H1 (cell line): ENCODE data around the gene RASGRF1. TPM values are rescaled to one million over a fixed set of nuclear protein-coding genes. Genes with fewer than 3 reads are reported as not detected.

Experiments used
- ATF2 ChIP-seq: IDR thresholded peaks from 2 replicates; pipeline ENCODE4 v1.6.1; 2012; ENCODE audit warnings: low read length, inconsistent platforms
- BRCA1 ChIP-seq: IDR thresholded peaks from 2 replicates; pipeline ENCODE4 v1.6.1; 2012; ENCODE audit warnings: low read depth, low read length, improper control_type of control experiment
- CBX8 ChIP-seq: fragments of 300-800, 300-1000 bp; sonication (generic); IDR thresholded peaks from 2 replicates; pipeline ENCODE4 v1.7.1; 2016; ENCODE audit warnings: low read depth, low read length, borderline replicate concordance
- CTBP2 ChIP-seq: IDR thresholded peaks from 2 replicates; pipeline ENCODE4 v1.7.0; 2011; ENCODE audit warnings: borderline replicate concordance, mild to moderate bottlenecking, moderate library complexity, mixed read lengths, low read length; ENCODE audit not compliant: insufficient read depth, insufficient read length
- E2F6 ChIP-seq: IDR thresholded peaks from 2 replicates; pipeline ENCODE4 v1.6.1; 2012; ENCODE audit warnings: inconsistent platforms
- EGR1 ChIP-seq: IDR thresholded peaks from 2 replicates; pipeline ENCODE4 v1.6.1; 2011; ENCODE audit warnings: low read depth, low read length, borderline replicate concordance
- EP300 ChIP-seq, 2 experiments: IDR thresholded peaks; 1 replicate in 1 of 2; 2 replicates in 1 of 2; pipeline ENCODE4 v1.6.1; 2011 to 2012; ENCODE audit warnings: low read depth in 2 of 2, low read length in 2 of 2, mild to moderate bottlenecking in 2 of 2, borderline replicate concordance in 1 of 2, inconsistent platforms in 1 of 2, moderate library complexity in 1 of 2
- EZH2 ChIP-seq: fragments of 200-600 bp; sonication (generic); IDR thresholded peaks from 2 replicates; pipeline ENCODE4 v1.7.1; 2012; ENCODE audit warnings: low read depth, mild to moderate bottlenecking, moderate library complexity, low read length, inconsistent platforms; ENCODE audit not compliant: severe bottlenecking
- KDM1A ChIP-seq: fragments of 200-600, 300-600 bp; sonication (generic); IDR thresholded peaks from 2 replicates; pipeline ENCODE4 v1.7.1; 2016; ENCODE audit warnings: mild to moderate bottlenecking, low read length, borderline replicate concordance
- MAX ChIP-seq: IDR thresholded peaks from 2 replicates; pipeline ENCODE4 v1.6.1; 2012; ENCODE audit warnings: inconsistent platforms
- NRF1 ChIP-seq: IDR thresholded peaks from 2 replicates; pipeline ENCODE4 v1.6.1; 2011; ENCODE audit warnings: mild to moderate bottlenecking, low read depth, low read length, improper control_type of control experiment
- PHF8 ChIP-seq: fragments of 200-600 bp; sonication (generic); conservative IDR thresholded peaks from 2 replicates; pipeline ENCODE4 v1.7.1; 2012; ENCODE audit warnings: low read depth, mild to moderate bottlenecking, inconsistent platforms, low read length, moderate library complexity
- RNF2 ChIP-seq: fragments of 200-900, 300-1000 bp; sonication (generic); IDR thresholded peaks from 2 replicates; pipeline ENCODE4 v1.7.1; 2016; ENCODE audit warnings: borderline replicate concordance, low read depth, mild to moderate bottlenecking, antibody characterized with exemption, low read length; ENCODE audit not compliant: poor library complexity, severe bottlenecking; ENCODE audit errors: missing control alignments
- SUZ12 ChIP-seq: fragments of 200-600 bp; sonication (generic); IDR thresholded peaks from 2 replicates; pipeline ENCODE4 v1.6.1; 2012; ENCODE audit warnings: mild to moderate bottlenecking, inconsistent platforms, low read length, moderate library complexity, mixed read lengths
- TCF12 ChIP-seq: IDR thresholded peaks from 2 replicates; pipeline ENCODE4 v1.6.1; 2011; ENCODE audit warnings: low read depth, mild to moderate bottlenecking, low read length
- polyA plus RNA-seq, 7 experiments: library from polyadenylated mRNA; depleted of rRNA in 3 of 7; stranded (reverse) in 5 of 7; unstranded in 2 of 7; fragments of >200 nt in 5 of 7; fragments of 200-250 nt in 2 of 7; gene quantifications; 1 replicate in 5 of 7; 2 replicates in 1 of 7; 4 replicates in 1 of 7; pipeline versions ENCODE4 v1.2.1 to v1.2.3, GENCODE V29; 2011 to 2013; ENCODE audit warnings: missing spikeins in 2 of 7, mixed read lengths in 2 of 7
- total RNA-seq: library from RNA; stranded (reverse); fragmentation: NEBNext Ultra II Directional; extraction: Animal tissue kit (Norgen Biotek cat#: 25700); gene quantifications from 2 replicates; pipeline ENCODE4 v1.2.1, GENCODE V29; 2021

The RASGRF1 gene
- total and polyA plus RNA-seq, 2 of the 8 experiments (the other 6 are each of a cell fraction or from before 2014, with no cell fraction given), result 0.42 to 0.67 TPM

- no peak for TF ChIP-seq ATF2
- no peak for TF ChIP-seq CBX8
- TF ChIP-seq NRF1, result no peak
- TF ChIP-seq RNF2, result peak; percentile 69
- TF ChIP-seq PHF8, result no peak
- peak; percentile 16; the same call in 1 of the 2 replicates for TF ChIP-seq MAX
- peak; percentile 85 for TF ChIP-seq SUZ12
- no peak for TF ChIP-seq EGR1
- no peak for TF ChIP-seq TCF12
- no peak for TF ChIP-seq E2F6
- no peak for TF ChIP-seq EP300 (IDR thresholded peaks at IDR 0.05; ENCODE audit: borderline replicate concordance in 1 of 2, low read depth in 2 of 2, low read length in 2 of 2)
- no peak for TF ChIP-seq KDM1A
- no peak for TF ChIP-seq BRCA1
- TF ChIP-seq CTBP2, result no peak
- TF ChIP-seq EZH2, result peak; percentile 92
These were observed 592 bp downstream of the RASGRF1 start (continued) for GRCh38 chr15:79089890-79090486.
